PFSK-1 (cell line): ENCODE measurements around the gene NADK2.

Experiments used
- FOXP2 ChIP-seq: optimal IDR thresholded peaks from 2 replicates; pipeline ENCODE3; 2011; ENCODE audit warnings: borderline replicate concordance, control low read depth, inconsistent platforms; ENCODE audit not compliant: insufficient read depth; ENCODE audit errors: extremely low read length, extremely low read depth
- POLR2AphosphoS5 ChIP-seq: IDR thresholded peaks from 2 replicates; pipeline ENCODE4 v1.6.1; 2012; ENCODE audit warnings: low read depth, mild to moderate bottlenecking, control low read depth, low read length, moderate library complexity
- REST ChIP-seq, 2 experiments: IDR thresholded peaks; 2 replicates each; pipeline versions ENCODE4 v1.6.1 to v1.8.0; 2011 to 2012; ENCODE audit warnings: low read depth in 2 of 2, low read length in 2 of 2, control low read depth in 1 of 2, inconsistent platforms in 1 of 2, mild to moderate bottlenecking in 1 of 2, moderate library complexity in 1 of 2; ENCODE audit not compliant: insufficient read depth in 1 of 2
- SIN3A ChIP-seq: IDR thresholded peaks from 2 replicates; pipeline ENCODE4 v1.6.1; 2012; ENCODE audit warnings: mild to moderate bottlenecking, low read length, moderate library complexity, borderline replicate concordance; ENCODE audit not compliant: insufficient read depth
- TAF1 ChIP-seq: IDR thresholded peaks from 2 replicates; pipeline ENCODE4 v1.6.1; 2012; ENCODE audit warnings: low read length, control low read depth, borderline replicate concordance; ENCODE audit not compliant: insufficient read depth

DNA sequence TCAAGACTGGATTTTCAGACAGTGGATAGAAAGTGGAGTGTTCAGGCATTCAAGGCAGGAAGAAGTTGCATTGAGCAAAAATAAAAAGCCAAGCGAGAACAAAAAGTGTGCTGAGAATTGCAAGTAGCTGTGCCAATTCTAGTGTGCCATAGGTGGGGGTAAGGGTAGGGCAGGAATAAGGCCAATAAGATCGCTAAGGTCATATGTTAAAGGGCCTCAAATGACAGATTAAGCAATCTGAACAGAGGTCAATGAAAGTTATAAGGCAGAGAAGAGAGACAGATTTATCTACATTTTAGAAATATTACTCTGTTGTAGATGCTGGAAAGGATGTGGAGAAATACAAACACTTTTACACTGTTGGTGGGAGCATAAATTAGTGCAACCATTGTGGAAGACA lies 36.4 kb downstream of the NADK2 start:
- TF ChIP-seq TAF1 (no peak), POLR2AphosphoS5 (no peak), REST (IDR thresholded peaks at IDR 0.05; ENCODE audit: insufficient read depth in 1 of 2, low read depth in 2 of 2, low read length in 2 of 2) (no peak), SIN3A (no peak), FOXP2 (no peak)
